ENCODE measurements around the gene STK39.

STK39 gene

DNA sequence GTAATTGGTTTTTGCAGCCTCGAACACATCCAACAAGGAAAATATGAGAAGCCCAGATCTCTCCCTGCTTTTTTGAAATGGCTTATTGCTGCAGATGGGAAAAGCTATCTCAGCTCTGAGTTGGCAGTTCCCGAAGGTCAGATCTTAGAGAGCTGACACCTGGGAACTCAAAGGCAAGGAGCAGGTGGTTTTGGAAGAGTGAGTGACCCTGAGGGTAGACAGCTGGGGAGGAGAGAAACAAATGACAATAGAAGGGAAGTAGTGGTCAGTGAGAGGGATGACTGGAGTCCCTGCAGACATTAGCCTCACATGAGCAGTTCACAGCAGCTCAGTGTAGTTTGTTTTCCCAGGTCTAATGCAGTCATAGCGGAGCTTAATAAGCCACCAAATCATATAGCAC is 317.9 kb downstream of the STK39 start:
- Histone ChIP-seq H3K4me3 (ENCODE audit: insufficient read length, low read depth) (no peak overlapping the region), H3K27me3 (ENCODE audit: insufficient read depth, insufficient read length) (no peaks in the 10 kb centered on the region), H3K4me1 (ENCODE audit: insufficient read depth, insufficient read length) (no peaks in the 10 kb centered on the region), H3K9me3 (ENCODE audit: insufficient read depth, low read length) (no peaks in the 10 kb centered on the region), H3K36me3 (ENCODE audit: insufficient read depth, insufficient read length, low read length) (no peaks in the 10 kb centered on the region), H3K9ac (ENCODE audit: insufficient read length, low read depth) (no peak overlapping the region)
- no peak for TF ChIP-seq ZNF274 (IDR thresholded peaks at IDR 0.05; ENCODE audit: low read depth, low read length)
- no peak for TF ChIP-seq SUZ12 (IDR thresholded peaks at IDR 0.05; ENCODE audit: extremely low read depth, insufficient read depth, insufficient read length)
- TF ChIP-seq YY1 (IDR thresholded peaks at IDR 0.05; ENCODE audit: insufficient read depth, insufficient read length), result no peak
- DNase-seq (ENCODE audit: low read depth, low spot score), result no peak

DNA sequence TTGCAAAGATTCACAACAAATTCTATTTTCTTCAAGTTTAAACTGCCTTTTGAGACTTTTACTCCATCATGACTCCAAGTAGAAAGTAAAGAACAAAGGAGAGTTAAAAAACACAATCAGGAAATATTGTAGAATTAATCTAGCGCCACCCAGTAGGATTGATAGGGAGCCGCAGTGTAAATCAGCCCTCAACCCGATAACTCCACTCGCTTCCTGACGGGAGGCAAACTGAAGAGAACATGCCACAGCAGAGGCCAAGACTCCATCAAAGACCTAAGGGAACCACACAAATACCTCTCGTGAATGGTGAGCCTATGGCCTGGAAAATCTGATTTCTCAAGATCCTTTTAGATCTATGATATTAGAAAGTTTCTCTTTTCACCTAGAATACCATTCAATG is 319.0 kb downstream of the STK39 start:
- TF ChIP-seq SUZ12 (IDR thresholded peaks at IDR 0.05; ENCODE audit: extremely low read depth, insufficient read depth, insufficient read length) (no peak), ZNF274 (IDR thresholded peaks at IDR 0.05; ENCODE audit: low read depth, low read length) (no peak), YY1 (IDR thresholded peaks at IDR 0.05; ENCODE audit: insufficient read depth, insufficient read length) (no peak)
- no peak overlapping the region for H3K9ac ChIP-seq (ENCODE audit: insufficient read length, low read depth)
- no peak overlapping the region for H3K4me3 ChIP-seq (ENCODE audit: insufficient read length, low read depth)

DNA sequence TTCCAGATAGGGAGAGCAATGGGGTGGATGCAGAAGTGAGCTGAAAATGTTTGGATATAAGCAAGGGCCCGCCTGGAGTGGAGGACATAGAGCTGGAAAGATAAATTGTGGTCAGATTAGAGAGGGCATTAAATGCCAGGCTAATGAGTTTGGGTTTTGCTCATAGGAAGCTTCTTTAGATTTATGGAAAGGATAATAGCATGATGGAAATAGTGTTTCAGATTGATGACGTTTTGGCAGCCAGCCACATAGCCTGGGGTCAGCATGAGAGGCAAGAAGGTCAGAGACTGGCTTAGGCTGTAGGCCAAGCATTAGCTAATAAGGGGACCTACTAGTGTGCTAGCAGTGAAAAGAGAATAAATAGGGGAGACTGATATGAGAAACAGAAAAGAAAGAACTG is 321.6 kb downstream of the STK39 start:
- Histone ChIP-seq H3K4me1 (ENCODE audit: insufficient read depth, insufficient read length) (no peaks in the 10 kb centered on the region), H3K9me3 (ENCODE audit: insufficient read depth, low read length) (no peaks in the 10 kb centered on the region), H3K36me3 (ENCODE audit: insufficient read depth, insufficient read length, low read length) (no peaks in the 10 kb centered on the region), H3K27me3 (ENCODE audit: insufficient read depth, insufficient read length) (no peaks in the 10 kb centered on the region), H3K4me3 (ENCODE audit: insufficient read length, low read depth) (no peak overlapping the region), H3K9ac (ENCODE audit: insufficient read length, low read depth) (no peak overlapping the region)
- no peak for DNase-seq (ENCODE audit: low read depth, low spot score)
- TF ChIP-seq SUZ12 (IDR thresholded peaks at IDR 0.05; ENCODE audit: extremely low read depth, insufficient read depth, insufficient read length) (no peak), ZNF274 (IDR thresholded peaks at IDR 0.05; ENCODE audit: low read depth, low read length) (no peak), YY1 (IDR thresholded peaks at IDR 0.05; ENCODE audit: insufficient read depth, insufficient read length) (no peak)

More for the DNA sequence above, 319.0 kb downstream of the STK39 start:
- Histone ChIP-seq H3K9me3 (ENCODE audit: insufficient read depth, low read length) (no peaks in the 10 kb centered on the region), H3K27me3 (ENCODE audit: insufficient read depth, insufficient read length) (no peaks in the 10 kb centered on the region), H3K4me1 (ENCODE audit: insufficient read depth, insufficient read length) (no peaks in the 10 kb centered on the region), H3K36me3 (ENCODE audit: insufficient read depth, insufficient read length, low read length) (no peaks in the 10 kb centered on the region)
- DNase-seq (ENCODE audit: low read depth, low spot score), result no peak

DNA sequence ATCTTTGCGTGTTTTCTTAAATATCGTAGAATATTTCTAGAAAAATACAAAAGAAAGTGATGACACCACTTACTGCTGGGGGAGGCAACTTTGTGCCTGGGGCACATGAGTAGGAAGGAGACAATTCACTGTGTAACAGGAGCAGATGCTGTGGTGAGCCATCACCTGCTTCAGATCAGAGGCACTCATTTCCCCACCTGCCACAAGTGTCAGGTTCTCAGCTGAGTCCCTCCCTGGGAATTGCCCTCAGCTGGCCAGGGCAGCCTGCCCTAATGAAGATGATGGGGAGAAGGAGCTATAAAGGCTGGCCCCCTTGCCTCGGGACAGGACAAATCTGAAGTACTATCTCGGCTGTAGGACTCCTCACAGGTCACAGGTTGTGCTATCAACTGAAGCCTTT is 322.8 kb downstream of the STK39 start:
- no peaks in the 10 kb centered on the region for H3K27me3 ChIP-seq (ENCODE audit: insufficient read depth, insufficient read length)
- TF ChIP-seq YY1 (IDR thresholded peaks at IDR 0.05; ENCODE audit: insufficient read depth, insufficient read length) (no peak), SUZ12 (IDR thresholded peaks at IDR 0.05; ENCODE audit: extremely low read depth, insufficient read depth, insufficient read length) (no peak), ZNF274 (IDR thresholded peaks at IDR 0.05; ENCODE audit: low read depth, low read length) (no peak)
- no peak overlapping the region for H3K9ac ChIP-seq (ENCODE audit: insufficient read length, low read depth)
- H3K36me3 ChIP-seq (ENCODE audit: insufficient read depth, insufficient read length, low read length), result no peaks in the 10 kb centered on the region
- H3K4me3 ChIP-seq (ENCODE audit: insufficient read length, low read depth), result no peak overlapping the region
- H3K9me3 ChIP-seq (ENCODE audit: insufficient read depth, low read length), result no peaks in the 10 kb centered on the region
- no peak for DNase-seq (ENCODE audit: low read depth, low spot score)
- no peaks in the 10 kb centered on the region for H3K4me1 ChIP-seq (ENCODE audit: insufficient read depth, insufficient read length)

DNA sequence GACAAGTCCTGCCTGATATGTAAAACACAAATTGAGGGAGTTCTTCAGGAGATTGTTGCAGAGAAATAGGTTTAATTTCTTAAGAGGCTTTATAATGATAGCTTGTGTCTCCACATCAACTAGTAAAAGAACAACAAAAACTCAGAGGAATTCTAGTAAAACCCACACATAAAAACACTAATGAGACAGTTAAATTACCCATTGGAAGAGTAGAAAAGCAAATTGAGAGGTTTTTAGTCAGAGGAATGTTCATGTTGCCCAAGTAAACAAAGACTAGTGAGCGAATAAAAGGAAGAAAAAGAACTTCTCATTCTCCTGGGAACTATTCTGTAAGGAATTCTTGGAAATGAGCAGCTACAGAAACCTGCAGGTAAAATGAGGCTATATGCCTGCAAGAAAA is 330.6 kb downstream of the STK39 start:
- no peaks in the 10 kb centered on the region for H3K36me3 ChIP-seq (ENCODE audit: insufficient read depth, insufficient read length, low read length)
- no peak overlapping the region for H3K4me3 ChIP-seq (ENCODE audit: insufficient read length, low read depth)
- H3K9ac ChIP-seq (ENCODE audit: insufficient read length, low read depth), result no peak overlapping the region
- TF ChIP-seq SUZ12 (IDR thresholded peaks at IDR 0.05; ENCODE audit: extremely low read depth, insufficient read depth, insufficient read length), result no peak
- no peak for TF ChIP-seq ZNF274 (IDR thresholded peaks at IDR 0.05; ENCODE audit: low read depth, low read length)
- TF ChIP-seq YY1 (IDR thresholded peaks at IDR 0.05; ENCODE audit: insufficient read depth, insufficient read length), result no peak
- DNase-seq (ENCODE audit: low read depth, low spot score), result no peak
- no peaks in the 10 kb centered on the region for H3K27me3 ChIP-seq (ENCODE audit: insufficient read depth, insufficient read length)
- no peaks in the 10 kb centered on the region for H3K4me1 ChIP-seq (ENCODE audit: insufficient read depth, insufficient read length)
- H3K9me3 ChIP-seq (ENCODE audit: insufficient read depth, low read length), result no peaks in the 10 kb centered on the region

DNA sequence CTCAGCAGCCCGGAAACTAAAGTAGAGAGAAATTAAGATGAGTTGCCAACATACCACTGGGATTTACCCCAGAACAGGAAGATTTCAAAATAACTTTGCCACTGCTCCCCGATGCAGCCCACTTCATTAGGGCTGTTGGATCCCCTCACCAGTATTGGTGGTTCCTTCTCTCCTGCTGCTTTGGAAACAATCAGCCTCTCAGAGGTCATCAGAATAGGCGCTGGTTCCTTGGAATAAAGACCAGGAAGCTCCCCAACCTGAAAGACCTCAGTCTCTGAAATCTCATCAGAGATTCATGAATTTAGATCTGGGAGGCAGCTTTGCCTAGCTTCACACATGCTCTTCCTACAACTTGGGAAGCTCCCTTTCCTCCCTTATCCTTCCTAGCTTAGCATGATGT is 332.4 kb downstream of the STK39 start:
- no peak for TF ChIP-seq YY1 (IDR thresholded peaks at IDR 0.05; ENCODE audit: insufficient read depth, insufficient read length)
- no peak for TF ChIP-seq ZNF274 (IDR thresholded peaks at IDR 0.05; ENCODE audit: low read depth, low read length)
- TF ChIP-seq SUZ12 (IDR thresholded peaks at IDR 0.05; ENCODE audit: extremely low read depth, insufficient read depth, insufficient read length), result no peak
- Histone ChIP-seq H3K4me1 (ENCODE audit: insufficient read depth, insufficient read length) (no peaks in the 10 kb centered on the region), H3K4me3 (ENCODE audit: insufficient read length, low read depth) (no peak overlapping the region), H3K9ac (ENCODE audit: insufficient read length, low read depth) (no peak overlapping the region), H3K27me3 (ENCODE audit: insufficient read depth, insufficient read length) (no peaks in the 10 kb centered on the region), H3K9me3 (ENCODE audit: insufficient read depth, low read length) (no peaks in the 10 kb centered on the region), H3K36me3 (ENCODE audit: insufficient read depth, insufficient read length, low read length) (no peaks in the 10 kb centered on the region)
- DNase-seq (ENCODE audit: low read depth, low spot score), result no peak

DNA sequence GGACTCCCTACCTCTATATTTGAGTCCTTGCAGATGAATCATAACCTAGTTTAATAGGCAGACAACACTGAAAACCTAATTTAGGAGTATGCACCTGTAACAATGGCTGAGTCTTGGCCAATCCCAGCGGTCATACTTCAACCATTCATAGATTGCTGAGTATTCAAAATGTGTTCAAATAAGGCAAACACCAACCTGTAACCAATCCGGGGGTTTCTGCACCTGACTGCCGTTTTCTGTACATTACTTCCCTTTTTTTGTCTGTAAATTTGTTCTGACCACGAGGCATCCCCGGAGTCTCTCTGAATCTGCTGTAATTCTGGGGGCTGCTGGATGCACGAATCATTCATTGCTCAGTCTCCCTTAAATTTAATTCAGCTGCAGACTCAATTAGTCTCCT is 338.6 kb downstream of the STK39 start:
- Histone ChIP-seq H3K4me3 (ENCODE audit: insufficient read length, low read depth) (no peak overlapping the region), H3K9ac (ENCODE audit: insufficient read length, low read depth) (no peak overlapping the region), H3K4me1 (ENCODE audit: insufficient read depth, insufficient read length) (no peaks in the 10 kb centered on the region), H3K27me3 (ENCODE audit: insufficient read depth, insufficient read length) (no peaks in the 10 kb centered on the region), H3K36me3 (ENCODE audit: insufficient read depth, insufficient read length, low read length) (no peaks in the 10 kb centered on the region), H3K9me3 (ENCODE audit: insufficient read depth, low read length) (no peaks in the 10 kb centered on the region)
- TF ChIP-seq YY1 (IDR thresholded peaks at IDR 0.05; ENCODE audit: insufficient read depth, insufficient read length) (no peak), ZNF274 (IDR thresholded peaks at IDR 0.05; ENCODE audit: low read depth, low read length) (no peak), SUZ12 (IDR thresholded peaks at IDR 0.05; ENCODE audit: extremely low read depth, insufficient read depth, insufficient read length) (no peak)
- no peak for DNase-seq (ENCODE audit: low read depth, low spot score)

DNA sequence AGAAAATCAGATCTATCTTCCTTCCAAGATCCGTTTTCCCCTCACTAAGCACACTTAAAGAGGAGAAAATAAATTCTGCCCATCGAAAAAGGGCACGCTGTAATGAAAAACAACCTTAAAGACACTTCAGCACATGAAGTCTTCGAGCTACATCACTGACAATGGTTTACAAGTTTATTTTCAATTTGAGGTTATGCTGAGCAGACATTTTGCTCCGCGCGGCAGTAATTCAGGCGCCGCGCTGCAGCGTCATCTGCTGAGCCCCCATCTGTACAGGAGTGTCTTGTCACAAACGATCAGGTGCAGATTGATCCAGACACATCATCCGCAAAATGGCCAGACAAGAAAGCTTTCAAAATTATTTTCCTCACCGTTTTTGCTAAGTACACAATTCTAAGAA is 341.7 kb downstream of the STK39 start:
- Histone ChIP-seq H3K4me1 (ENCODE audit: insufficient read depth, insufficient read length) (no peaks in the 10 kb centered on the region), H3K4me3 (ENCODE audit: insufficient read length, low read depth) (no peak overlapping the region), H3K36me3 (ENCODE audit: insufficient read depth, insufficient read length, low read length) (no peaks in the 10 kb centered on the region), H3K9me3 (ENCODE audit: insufficient read depth, low read length) (no peaks in the 10 kb centered on the region), H3K27me3 (ENCODE audit: insufficient read depth, insufficient read length) (no peaks in the 10 kb centered on the region), H3K9ac (ENCODE audit: insufficient read length, low read depth) (no peak overlapping the region)
- TF ChIP-seq ZNF274 (IDR thresholded peaks at IDR 0.05; ENCODE audit: low read depth, low read length) (no peak), SUZ12 (IDR thresholded peaks at IDR 0.05; ENCODE audit: extremely low read depth, insufficient read depth, insufficient read length) (no peak), YY1 (IDR thresholded peaks at IDR 0.05; ENCODE audit: insufficient read depth, insufficient read length) (no peak)
- DNase-seq (ENCODE audit: low read depth, low spot score), result no peak
